GM12892 (cell line): ENCODE data around the gene ATRNL1.

ENCODE experiments used
- POLR2A ChIP-seq: IDR thresholded peaks from 2 replicates; pipeline ENCODE4 v1.6.1; 2011; ENCODE audit warnings: low read depth, low read length, control low read depth
- POLR2AphosphoS5 ChIP-seq: IDR thresholded peaks from 2 replicates; pipeline ENCODE4 v1.6.1; 2011; ENCODE audit warnings: low read depth, low read length, control low read depth
- TAF1 ChIP-seq: IDR thresholded peaks from 2 replicates; pipeline ENCODE4 v1.6.1; 2011; ENCODE audit warnings: low read depth, mild to moderate bottlenecking, control low read depth, low read length, borderline replicate concordance

DNA sequence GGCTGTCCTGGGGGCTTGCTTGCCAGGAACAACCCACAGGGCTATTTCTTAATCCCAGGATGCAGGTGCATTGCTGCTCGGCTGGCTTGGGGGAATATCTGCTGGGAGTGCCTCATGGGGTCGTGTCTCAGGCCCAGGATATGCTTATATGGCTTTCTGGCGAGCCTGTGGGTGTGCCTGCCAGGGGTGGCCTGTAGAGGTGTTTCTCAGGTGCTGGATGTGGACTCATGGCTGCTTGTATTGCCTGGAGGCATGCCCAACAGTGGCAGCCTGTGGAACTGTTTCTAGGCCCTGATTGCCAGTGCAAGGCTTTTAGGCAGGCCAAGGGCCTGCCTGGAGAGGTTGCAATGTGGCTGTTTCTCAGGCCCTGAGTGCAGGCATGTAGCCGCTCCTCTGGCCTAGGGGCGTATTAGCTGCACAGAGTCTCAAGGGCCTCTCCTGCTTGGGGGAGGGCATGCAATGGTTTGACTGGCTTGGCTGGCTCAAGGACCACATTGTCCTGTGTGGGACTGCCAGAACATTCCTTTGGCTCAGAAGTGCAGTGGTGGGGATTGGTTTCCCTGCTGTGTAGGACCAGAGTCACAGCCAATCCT, 202.1 kb downstream of the ATRNL1 start:
- no peak for TF ChIP-seq POLR2AphosphoS5
- no peak for TF ChIP-seq POLR2A
- no peak for TF ChIP-seq TAF1
